Erythroblast (primary cell): Measurements from ENCODE around the gene MCUB.

Source experiments
- GATA1 ChIP-seq: IDR thresholded peaks from 2 replicates; pipeline ENCODE4 v1.6.1; 2011; ENCODE audit warnings: low read depth, mild to moderate bottlenecking, control low read depth, low read length, moderate library complexity
- POLR2A ChIP-seq: IDR thresholded peaks from 2 replicates; pipeline ENCODE4 v1.6.1; 2011; ENCODE audit warnings: mild to moderate bottlenecking, low read length

- TF ChIP-seq POLR2A (no peak), GATA1 (no peak)
These were observed 27.9 kb upstream of the MCUB start for GRCh38 chr4:109532182-109532581.
